ENCODE measurements around the gene CCZ1B.
"Not testable (repeated sequence)": the region's sequence is repeated elsewhere in the genome, so short reads cannot be mapped to it uniquely, and the experiment has no call there.

CCZ1B gene

DNA sequence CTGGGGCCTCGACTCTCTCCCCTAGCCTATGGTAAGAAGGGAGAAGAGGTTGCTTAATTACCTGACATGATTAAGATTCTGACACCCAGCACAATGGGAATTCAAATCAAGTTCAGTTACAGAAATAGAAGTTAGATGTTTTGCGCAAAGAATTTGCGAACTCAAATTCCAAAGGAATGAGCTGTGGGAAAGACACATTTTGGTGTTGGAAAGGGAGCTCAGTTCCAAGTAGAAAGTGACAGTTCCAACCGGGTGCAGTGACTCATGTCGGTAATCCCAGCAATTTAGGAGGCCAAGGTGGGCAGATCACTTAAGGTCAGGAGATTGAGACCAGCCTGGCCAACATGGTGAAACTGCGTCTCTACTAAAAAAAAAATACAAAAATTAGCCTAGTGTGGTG lies 4.0 kb upstream of the CCZ1B start:
- DNase-seq: not testable (repeated sequence)

GRCh38 chr7:6829616-6830015 lies 3.5 kb upstream of the CCZ1B start:
- DNase-seq: not testable (repeated sequence)

GRCh38 chr7:6827180-6827579 lies 1.1 kb upstream of the CCZ1B start:
- not testable (repeated sequence) for DNase-seq

GRCh38 chr7:6825236-6826125 lies 594 bp downstream of the CCZ1B start:
- DNase-seq: not testable (repeated sequence)

DNA sequence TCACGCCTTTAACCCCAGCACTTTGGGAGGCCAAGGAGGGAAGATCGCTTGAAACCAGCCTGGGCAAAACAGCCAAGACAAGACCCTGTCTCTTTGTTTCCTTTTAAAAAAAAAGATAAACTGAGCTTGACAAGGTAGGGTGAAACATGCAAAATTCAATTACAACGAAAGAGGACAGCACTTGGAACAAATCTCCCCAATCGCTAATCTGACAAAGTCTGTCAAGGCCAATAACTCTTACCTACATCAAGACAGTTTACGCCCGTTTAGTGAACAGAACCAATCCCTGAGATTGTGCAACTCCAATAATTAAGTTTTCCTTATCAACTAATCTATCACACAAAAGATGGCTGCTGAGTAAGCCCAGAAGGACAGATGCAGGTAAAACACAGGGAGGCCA lies 4.5 kb downstream of the CCZ1B start:
- DNase-seq: not testable (repeated sequence)

- not testable (repeated sequence) for DNase-seq
Observed at GRCh38 chr7:6815470-6815869, 10.6 kb downstream of the CCZ1B start.

DNA sequence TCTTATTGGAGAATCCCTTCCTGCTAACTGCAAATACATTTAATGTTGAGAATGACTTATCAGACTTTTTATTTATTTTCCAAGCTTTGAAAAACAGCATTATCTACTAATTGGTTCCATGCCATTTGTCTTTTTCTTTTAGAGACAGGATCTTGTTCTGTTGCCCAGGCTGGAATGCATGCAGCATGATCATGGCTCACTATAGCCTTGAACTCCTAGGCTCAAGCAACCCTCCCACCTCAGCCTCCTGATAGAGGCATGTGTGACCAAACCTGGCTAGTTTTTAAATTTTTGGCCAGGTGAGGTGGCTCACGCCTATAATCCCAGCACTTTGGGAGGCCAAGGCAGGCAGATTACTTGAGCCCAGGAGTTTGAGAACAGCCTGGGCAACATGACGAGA lies 13.1 kb downstream of the CCZ1B start:
- not testable (repeated sequence) for DNase-seq

DNA sequence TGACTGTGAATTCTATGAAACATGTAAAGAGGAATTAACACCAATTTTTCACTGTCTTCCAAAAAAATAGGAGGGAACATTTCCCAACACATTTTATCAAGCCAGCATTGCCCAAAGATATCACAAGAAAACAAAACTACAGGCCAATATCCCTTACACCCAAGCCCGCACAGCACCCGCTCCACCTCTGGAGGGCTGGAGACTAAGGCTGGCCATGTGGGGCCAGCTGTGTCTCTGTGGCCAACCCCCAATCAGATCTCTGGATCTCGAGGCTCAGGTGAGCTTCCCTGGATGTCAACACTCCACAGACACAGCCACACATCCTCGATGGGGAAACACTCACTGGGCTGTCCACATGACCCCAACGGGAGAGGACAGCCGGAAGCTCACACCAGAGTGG lies 18.1 kb downstream of the CCZ1B start:
- DNase-seq: not testable (repeated sequence)

DNA sequence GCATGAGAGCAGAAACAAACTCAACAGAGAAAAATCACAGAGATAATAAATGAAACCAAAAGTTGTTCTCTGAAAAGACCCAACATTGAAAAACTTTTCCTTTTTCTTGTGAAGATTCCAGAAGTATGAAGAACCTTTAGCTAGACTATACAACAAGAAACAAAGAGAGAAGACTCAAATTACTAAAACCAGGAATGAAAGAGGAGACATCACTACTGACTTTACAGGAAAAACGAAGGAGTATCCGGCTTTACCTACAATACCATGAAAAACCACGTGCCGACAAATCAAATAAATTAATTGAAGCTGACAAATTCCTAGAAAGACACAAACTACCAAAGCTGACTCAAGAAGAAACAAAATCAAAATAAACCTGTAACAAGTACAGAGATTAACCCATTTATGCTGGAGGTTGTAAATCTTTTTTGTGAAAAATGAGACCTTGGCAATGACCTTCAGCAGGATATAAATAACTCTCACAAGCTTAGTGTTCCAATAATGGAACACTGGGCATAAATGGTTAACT lies 18.6 kb downstream of the CCZ1B start:
- not testable (repeated sequence) for DNase-seq

GRCh38 chr7:6800331-6800730 lies 25.7 kb downstream of the CCZ1B start:
- DNase-seq: not testable (repeated sequence)

GRCh38 chr7:6799887-6800286 lies 26.2 kb downstream of the CCZ1B start:
- not testable (repeated sequence) for DNase-seq

- not testable (repeated sequence) for DNase-seq
Observed at GRCh38 chr7:6798047-6798446, 28.0 kb downstream of the CCZ1B start.

- not testable (repeated sequence) for DNase-seq
Observed at GRCh38 chr7:6797218-6797617, 28.9 kb downstream of the CCZ1B start.

DNA sequence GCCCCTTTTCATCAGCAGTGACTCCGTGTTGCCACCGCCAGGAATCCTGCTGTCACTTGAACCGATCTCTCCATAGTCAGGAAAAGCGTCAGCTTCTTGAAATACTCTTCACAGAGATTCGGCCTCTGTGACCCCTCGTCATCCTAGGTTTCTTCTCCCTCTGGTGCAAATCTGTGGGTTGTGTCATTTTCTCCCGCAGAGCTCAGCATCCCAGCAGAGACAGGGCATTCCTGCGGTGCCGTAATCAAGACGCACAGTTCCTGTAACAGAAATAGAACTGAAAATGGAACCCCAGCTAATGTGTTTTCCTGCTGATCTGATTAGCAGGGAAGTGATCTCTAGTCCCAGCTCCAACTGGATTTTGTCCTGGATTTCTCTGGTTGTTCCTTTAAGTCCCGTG lies 31.8 kb downstream of the CCZ1B start:
- not testable (repeated sequence) for DNase-seq

- not testable (repeated sequence) for DNase-seq
Observed at GRCh38 chr7:6792113-6792872, 33.8 kb downstream of the CCZ1B start.

GRCh38 chr7:6789353-6789752 lies 36.7 kb downstream of the CCZ1B start:
- DNase-seq: not testable (repeated sequence)

GRCh38 chr7:6781581-6781980 lies 44.5 kb downstream of the CCZ1B start:
- not testable (repeated sequence) for DNase-seq

GRCh38 chr7:6761186-6761585 lies 64.9 kb downstream of the CCZ1B start:
- not testable (repeated sequence) for DNase-seq

GRCh38 chr7:6753964-6754363 lies 72.1 kb downstream of the CCZ1B start, which contains the start of gene RSPH10B2:
Gene RSPH10B2 (plus strand): TSS chr7:6754103. CDS start chr7:6757678, 3,575 bp downstream.
- not testable (repeated sequence) for DNase-seq

- not testable (repeated sequence) for DNase-seq
Observed at GRCh38 chr7:6750173-6750572, 75.9 kb downstream of the CCZ1B start.

GRCh38 chr7:6749335-6749734 lies 76.7 kb downstream of the CCZ1B start:
- DNase-seq: not testable (repeated sequence)

All from activated effector memory CD4-positive, alpha-beta T cell treated with Interleukin-2 at 50 U/mL for 16 hours (primary cell).